Esophagus muscularis mucosa (tissue), 4 donors: ENCODE results near the gene TRAF5.

Experiments used
- EP300 ChIP-seq: sonication (generic); formaldehyde crosslinking; IDR thresholded peaks from one replicate; pipeline ENCODE4 v1.6.1; 2017; ENCODE audit warnings: antibody characterized with exemption
- POLR2A ChIP-seq: fragments of 450-650 bp; IDR thresholded peaks from one replicate; pipeline ENCODE4 v1.6.1; 2017; ENCODE audit warnings: antibody characterized with exemption, moderate library complexity, mild to moderate bottlenecking, low read depth
- TF ChIP-seq, protein P1 (sequence below), 3 experiments: fragments of 200-600 bp in 2 of 3; fragments of 450-650 bp in 1 of 3; sonication (generic) in 2 of 3; IDR thresholded peaks; one replicate each; pipeline ENCODE4 v1.5.1; 2017 to 2019; ENCODE audit warnings: antibody characterized with exemption in 3 of 3, mild to moderate bottlenecking in 2 of 3, moderate library complexity in 1 of 3

DNA sequence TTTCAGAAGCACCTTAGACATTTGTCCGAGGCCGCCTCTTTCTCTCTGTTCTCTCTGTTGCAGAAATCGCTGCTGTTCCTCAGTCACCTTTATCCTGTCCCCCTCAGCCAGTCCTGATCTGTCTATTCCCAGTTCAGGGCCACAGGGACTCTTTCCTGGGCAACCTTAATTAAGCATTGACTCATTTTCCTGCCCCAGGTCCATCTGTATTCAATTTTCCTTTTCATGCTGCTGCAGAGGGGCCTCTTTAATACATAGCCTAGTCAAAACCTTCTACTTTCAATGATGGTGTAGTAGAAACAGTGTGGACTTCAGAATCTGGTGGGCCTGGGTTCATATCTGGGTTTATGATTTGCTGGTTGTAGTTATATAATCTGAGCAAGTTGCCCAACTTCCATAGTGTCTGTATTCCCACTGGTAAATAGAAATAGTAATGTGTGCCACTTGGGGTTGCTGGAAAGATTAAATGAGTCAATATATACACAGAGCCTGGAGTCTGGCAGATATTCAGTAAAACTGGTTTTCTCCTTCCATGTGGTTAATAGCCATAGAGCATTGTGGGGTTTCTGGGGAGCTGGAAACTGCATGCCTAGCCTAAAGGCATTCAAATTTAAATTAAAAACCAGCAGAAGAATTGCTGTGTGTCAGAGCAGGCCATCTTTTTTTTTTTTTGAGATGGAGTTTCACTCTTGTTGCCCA is 4.5 kb downstream of the TRAF5 start:
- no peak for TF ChIP-seq POLR2A
- TF ChIP-seq EP300, result no peak
- TF ChIP-seq, protein P1, sequence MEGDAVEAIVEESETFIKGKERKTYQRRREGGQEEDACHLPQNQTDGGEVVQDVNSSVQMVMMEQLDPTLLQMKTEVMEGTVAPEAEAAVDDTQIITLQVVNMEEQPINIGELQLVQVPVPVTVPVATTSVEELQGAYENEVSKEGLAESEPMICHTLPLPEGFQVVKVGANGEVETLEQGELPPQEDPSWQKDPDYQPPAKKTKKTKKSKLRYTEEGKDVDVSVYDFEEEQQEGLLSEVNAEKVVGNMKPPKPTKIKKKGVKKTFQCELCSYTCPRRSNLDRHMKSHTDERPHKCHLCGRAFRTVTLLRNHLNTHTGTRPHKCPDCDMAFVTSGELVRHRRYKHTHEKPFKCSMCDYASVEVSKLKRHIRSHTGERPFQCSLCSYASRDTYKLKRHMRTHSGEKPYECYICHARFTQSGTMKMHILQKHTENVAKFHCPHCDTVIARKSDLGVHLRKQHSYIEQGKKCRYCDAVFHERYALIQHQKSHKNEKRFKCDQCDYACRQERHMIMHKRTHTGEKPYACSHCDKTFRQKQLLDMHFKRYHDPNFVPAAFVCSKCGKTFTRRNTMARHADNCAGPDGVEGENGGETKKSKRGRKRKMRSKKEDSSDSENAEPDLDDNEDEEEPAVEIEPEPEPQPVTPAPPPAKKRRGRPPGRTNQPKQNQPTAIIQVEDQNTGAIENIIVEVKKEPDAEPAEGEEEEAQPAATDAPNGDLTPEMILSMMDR (IDR thresholded peaks at IDR 0.05), result no peak
